Thymus (tissue), 11 donors: ENCODE results near the gene PLXNB2. TPM values are rescaled to one million over a fixed set of nuclear protein-coding genes. Genes with fewer than 3 reads are reported as not detected.

ENCODE experiments used
- DNase-seq, 9 donors: peaks; one replicate each; pipeline ENCODE4 v3.0.0-alpha.2; 2013; ENCODE audit warnings: low spot score in 9 of 9, low read depth in 6 of 9, missing footprints in 1 of 9
- H3K27ac ChIP-seq, 2 donors: one replicate each; pipeline ENCODE4 v1.5.1; 2013; ENCODE audit warnings: control low read depth in 1 of 2, low read depth in 1 of 2, low read length in 1 of 2, mild to moderate bottlenecking in 1 of 2, moderate library complexity in 1 of 2
- H3K27me3 ChIP-seq, 2 donors: one replicate each; pipeline ENCODE4 v1.5.1; 2013; ENCODE audit warnings: low read length in 1 of 2; ENCODE audit not compliant: control insufficient read depth in 2 of 2, insufficient read depth in 1 of 2
- H3K36me3 ChIP-seq, 2 donors: one replicate each; pipeline ENCODE4 v1.5.1; 2013; ENCODE audit warnings: low read length in 1 of 2, mild to moderate bottlenecking in 1 of 2, moderate library complexity in 1 of 2; ENCODE audit not compliant: control insufficient read depth in 2 of 2, insufficient read depth in 2 of 2
- H3K4me1 ChIP-seq, 2 donors: one replicate each; pipeline ENCODE4 v1.5.1; 2013; ENCODE audit warnings: low read length in 2 of 2; ENCODE audit not compliant: control insufficient read depth in 2 of 2, insufficient read depth in 2 of 2
- H3K4me3 ChIP-seq, 2 donors: one replicate each; pipeline ENCODE4 v1.5.1; 2013; ENCODE audit warnings: low read length in 2 of 2, control low read depth in 1 of 2, mild to moderate bottlenecking in 1 of 2
- H3K9me3 ChIP-seq, 2 donors: one replicate each; pipeline ENCODE4 v1.5.1; 2013; ENCODE audit warnings: low read length in 1 of 2, mild to moderate bottlenecking in 1 of 2; ENCODE audit not compliant: control insufficient read depth in 2 of 2, insufficient read depth in 1 of 2
- WGBS: extraction: QIAGEN DNeasy Blood & Tissue Kit; methylation state at CpG from one replicate; pipeline ENCODE4 v1.1.7; 2013; 5-methylcytosine and 5-hydroxymethylcytosine counted together
- polyA plus RNA-seq: library from polyadenylated mRNA; stranded (reverse); fragments of 200-250 nt; gene quantifications from one replicate; pipeline ENCODE4 v1.2.3, GENCODE V29; 2013
- total RNA-seq: library from RNA; stranded (reverse); fragments of 120-200 nt; gene quantifications from one replicate; pipeline ENCODE4 v1.2.4, GENCODE V29; 2013
- donor health status: healthy.

PLXNB2 gene
- total and polyA plus RNA-seq, 2 donors: 13.1 to 53.2 TPM

DNA sequence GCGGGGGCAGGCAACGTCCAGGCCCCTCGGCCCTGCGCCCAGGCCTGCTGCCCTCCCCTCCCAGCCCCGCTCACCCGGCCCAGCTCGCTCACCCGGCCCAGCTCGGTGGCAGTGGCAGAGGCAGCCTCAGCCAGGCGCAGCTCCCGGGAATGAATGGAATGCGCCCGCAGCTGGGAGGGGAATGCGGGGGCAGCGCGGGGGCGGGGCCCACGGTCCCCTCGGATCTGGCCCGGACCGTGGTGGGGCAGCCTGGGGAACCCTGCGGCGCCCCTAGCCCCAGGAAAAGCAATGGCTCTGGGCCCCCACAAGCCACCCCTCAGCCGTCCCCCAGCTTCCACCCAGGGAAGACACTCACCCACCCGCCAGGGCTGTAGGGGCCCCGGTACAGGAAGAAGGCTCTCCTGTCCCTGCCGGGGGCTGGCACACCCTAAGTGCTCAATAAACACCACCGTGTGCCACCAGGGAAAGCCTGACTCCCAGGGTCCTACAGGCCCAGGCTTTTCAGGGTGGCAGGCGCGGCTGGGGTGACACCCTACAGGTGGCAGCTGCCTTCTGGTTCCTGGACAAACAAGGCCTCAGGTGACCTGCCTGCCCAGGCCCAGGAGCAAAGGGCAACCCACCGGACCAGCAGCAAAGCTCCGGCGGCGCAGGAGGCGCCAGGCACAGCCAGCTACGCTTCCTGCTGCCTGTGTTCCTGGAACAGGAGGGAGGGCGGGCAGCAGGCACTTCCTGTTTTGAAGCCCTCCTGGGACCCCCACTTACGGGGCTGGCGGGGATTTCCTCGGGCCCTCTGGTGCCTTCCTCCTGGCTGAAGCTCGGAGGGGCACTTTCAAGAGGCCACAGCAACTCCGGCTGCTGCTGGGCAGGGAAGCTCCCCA is 13.8 kb downstream of the PLXNB2 start:
- H3K9me3 ChIP-seq: no peaks in the 10 kb centered on the region
- peaks cover 3 to 28% of the 10 kb centered on the region in 2 donors for H3K4me1 ChIP-seq
- H3K4me3 ChIP-seq: peak overlapping the region in 1 of 2 donors; percentile 0
- peaks cover 12 to 46% of the 10 kb centered on the region in 2 donors for H3K27me3 ChIP-seq
- no peak for DNase-seq
- WGBS: 18% methylated on average over 42 of the region's 42 CpGs
- H3K36me3 ChIP-seq: no peaks in the 10 kb centered on the region
- no peak overlapping the region for H3K27ac ChIP-seq

DNA sequence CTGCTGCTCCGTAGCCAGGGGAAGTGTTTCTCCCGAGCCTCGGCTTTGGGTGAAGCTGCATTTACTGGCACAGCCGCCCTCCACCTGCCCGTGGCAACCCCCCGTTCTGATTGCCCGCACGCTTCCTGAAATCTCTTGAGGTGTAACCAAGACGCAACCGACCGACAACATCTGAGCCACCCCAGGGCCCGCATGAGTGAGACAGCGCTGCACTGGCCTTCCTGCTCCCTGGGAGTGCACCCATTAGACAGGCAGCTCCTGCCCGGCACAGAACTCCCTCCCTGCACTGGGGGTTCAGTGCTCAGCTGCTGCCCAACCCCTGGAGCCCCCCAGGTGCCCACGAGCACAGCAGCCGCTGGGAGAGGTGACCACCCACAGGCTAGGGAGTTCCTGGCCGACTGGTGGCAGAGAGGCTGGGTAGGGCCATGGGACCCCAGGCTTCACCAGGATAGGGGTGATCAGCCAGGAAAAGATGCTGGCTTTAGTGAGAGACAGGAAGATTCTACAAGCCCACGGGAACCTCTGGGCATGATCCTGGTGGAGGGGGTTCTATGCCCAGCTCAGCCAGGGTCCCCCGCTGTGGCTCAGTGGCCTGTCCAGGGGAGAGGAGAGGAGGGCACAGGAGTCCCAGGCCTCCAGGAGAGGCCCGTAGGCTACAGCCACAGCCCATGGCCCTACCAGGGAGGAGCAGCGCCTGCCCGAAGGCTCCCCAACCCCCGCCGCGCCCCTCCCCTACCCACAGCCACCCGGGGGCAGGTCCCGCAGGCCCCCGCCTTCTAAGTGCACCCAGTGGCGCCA is 14.6 kb downstream of the PLXNB2 start:
- H3K4me1 ChIP-seq: peaks cover 3 to 28% of the 10 kb centered on the region in 2 donors
- 14% methylated on average over 29 of the region's 29 CpGs for WGBS
- peak in 1 of 9 donors; percentile 37 for DNase-seq

DNA sequence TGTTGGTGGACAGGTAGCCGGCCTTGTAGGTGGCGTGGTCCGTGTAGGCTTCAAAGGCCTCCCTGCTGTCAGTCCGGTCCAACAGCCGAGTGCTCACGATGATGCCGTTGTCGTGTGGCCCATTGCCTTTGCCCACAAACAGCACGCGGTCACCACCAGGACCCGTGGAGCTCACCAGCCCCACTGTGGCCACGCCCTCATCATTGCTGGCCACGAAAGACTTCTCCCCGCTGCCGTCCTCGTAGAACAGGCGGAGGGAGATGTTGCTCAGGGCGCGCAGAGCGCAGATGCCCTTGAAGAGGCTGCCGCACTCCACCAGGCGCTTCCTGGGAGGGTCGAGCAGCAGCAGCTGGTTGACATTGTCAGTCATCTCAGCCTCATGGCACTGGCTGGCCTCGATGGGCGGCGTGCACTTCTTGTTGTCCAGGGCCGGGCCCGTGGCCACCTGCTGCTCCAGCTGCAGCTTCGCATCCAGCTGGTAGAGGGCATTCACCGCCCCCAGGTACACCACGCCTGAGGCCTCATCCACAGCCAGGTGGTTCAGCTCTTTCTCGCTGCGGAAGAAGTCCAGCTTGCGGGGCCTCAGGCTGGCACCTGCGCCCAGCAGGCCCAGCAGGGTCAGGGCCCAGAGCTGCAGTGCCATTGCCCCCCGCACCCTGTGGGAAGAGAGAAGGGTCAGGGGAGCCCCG is 17.4 kb downstream of the PLXNB2 start:
- Histone ChIP-seq H3K4me3 (no peak overlapping the region), H3K27me3 (peaks cover 12 to 33% of the 10 kb centered on the region in 2 donors), H3K27ac (no peak overlapping the region), H3K9me3 (no peaks in the 10 kb centered on the region), H3K4me1 (peaks cover 3 to 28% of the 10 kb centered on the region in 2 donors), H3K36me3 (no peaks in the 10 kb centered on the region)
- 96% methylated on average over 37 of the region's 37 CpGs for WGBS
- DNase-seq: no peak

More for the DNA sequence above, 14.6 kb downstream of the PLXNB2 start:
- H3K36me3 ChIP-seq: no peaks in the 10 kb centered on the region
- no peak overlapping the region for H3K27ac ChIP-seq
- H3K4me3 ChIP-seq: no peak overlapping the region
- H3K9me3 ChIP-seq: no peaks in the 10 kb centered on the region
- peaks cover 12 to 38% of the 10 kb centered on the region in 2 donors for H3K27me3 ChIP-seq

DNA sequence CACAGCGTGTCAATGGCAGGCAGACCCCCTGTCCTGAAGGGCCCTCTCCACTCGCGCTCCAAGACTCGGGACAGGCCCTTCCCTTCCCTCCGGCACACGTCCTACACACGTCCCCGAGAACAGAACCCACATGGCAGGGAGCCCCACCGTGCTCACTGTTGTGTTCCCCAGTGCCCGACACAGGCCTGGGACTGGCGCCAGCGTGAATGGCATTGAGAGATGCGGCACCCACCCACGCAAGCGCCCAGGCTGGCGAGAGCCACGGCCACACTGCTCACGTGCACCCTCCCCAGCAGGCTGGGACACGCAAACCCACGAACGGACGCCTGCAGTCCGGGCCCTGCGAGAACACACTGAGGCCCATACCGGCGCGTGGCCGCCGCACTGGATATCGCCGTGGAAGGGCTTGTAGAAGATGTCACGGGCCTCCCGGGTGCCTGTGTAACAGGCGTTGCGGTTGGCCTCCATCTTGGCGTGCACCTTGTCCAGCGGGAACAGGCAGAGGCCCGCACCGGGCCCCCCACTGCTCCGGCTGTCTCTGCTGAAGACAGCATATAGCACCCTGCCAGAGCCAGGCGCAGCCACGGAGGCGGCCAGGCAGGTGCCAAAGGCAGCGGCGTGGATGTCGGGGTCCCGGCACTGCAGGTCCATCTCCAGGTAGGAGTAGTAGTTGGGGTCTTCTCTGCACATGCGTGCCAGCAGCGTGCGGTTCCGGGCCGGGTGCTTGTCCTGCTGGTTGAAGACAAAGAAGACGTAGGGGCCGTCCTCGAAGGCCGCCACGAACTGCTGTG is 18.1 kb downstream of the PLXNB2 start:
- DNase-seq: no peak
- H3K9me3 ChIP-seq: no peaks in the 10 kb centered on the region
- no peak overlapping the region for H3K27ac ChIP-seq
- 98% methylated on average over 57 of the region's 57 CpGs for WGBS
- peaks cover 7 to 28% of the 10 kb centered on the region in 2 donors for H3K27me3 ChIP-seq
- no peak overlapping the region for H3K4me3 ChIP-seq
- H3K36me3 ChIP-seq: no peaks in the 10 kb centered on the region
- peaks cover 3 to 25% of the 10 kb centered on the region in 2 donors for H3K4me1 ChIP-seq

DNA sequence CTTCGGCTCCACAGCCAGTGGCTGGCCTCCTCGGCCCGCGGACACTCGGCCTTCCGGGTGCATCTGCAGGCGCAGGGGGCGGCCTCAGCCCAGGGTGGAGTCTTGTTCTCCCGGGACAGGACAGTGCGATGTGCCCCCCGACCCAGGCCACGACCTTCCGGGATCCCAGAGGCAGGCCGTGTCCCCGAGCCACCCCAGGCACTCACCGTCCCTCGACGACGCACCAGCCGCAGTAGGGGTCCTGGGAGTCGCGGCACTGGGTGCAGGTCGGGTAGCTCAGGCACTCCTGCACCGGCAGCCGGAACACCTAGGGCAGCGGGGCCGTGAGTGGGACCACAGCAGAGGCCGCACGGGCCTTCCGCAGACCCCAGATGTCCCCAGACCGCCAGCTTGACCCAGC is 19.7 kb downstream of the PLXNB2 start:
- peaks cover 3 to 11% of the 10 kb centered on the region in 2 donors for H3K4me1 ChIP-seq
- peaks cover 0 to 12% of the 10 kb centered on the region in 2 donors for H3K27me3 ChIP-seq
- no peak overlapping the region for H3K4me3 ChIP-seq
- no peaks in the 10 kb centered on the region for H3K36me3 ChIP-seq
- 98% methylated on average over 31 of the region's 31 CpGs for WGBS
- no peak overlapping the region for H3K27ac ChIP-seq
- DNase-seq: no peak
- H3K9me3 ChIP-seq: no peaks in the 10 kb centered on the region

DNA sequence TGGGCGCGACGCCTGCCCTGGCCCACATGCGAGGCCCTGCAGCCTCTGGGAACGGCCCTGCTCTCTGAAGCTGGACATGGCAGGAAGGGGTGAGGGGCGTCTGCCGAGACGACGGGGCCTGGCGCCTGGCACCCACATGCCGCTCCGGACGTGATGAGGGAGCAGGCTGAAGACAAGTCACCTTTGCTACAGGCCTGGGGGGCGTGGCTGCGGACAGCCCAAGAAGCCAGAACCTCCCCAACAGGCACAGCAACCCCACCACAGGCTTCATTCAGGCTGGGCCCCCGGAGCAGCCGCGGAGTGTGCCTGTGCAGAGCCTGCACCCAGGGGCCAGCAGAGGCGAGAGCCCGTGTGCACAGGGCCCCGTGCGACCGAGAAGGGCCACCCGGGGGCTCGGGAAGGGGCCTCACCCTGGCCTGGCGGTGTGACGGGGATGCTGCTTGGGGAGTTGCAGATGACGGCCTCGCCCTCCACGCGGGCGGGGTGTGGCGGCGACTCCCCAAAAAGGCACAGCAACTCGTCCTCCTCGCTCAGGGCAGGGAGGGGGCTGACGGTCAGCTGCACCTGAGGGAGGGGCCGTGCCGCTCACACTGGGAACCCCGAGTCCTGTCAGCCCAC is 20.6 kb downstream of the PLXNB2 start:
- H3K9me3 ChIP-seq: no peaks in the 10 kb centered on the region
- H3K4me1 ChIP-seq: peaks cover 0 to 3% of the 10 kb centered on the region in 2 donors
- H3K27me3 ChIP-seq: peaks cover 0 to 5% of the 10 kb centered on the region in 2 donors
- WGBS: 97% methylated on average over 40 of the region's 40 CpGs
- DNase-seq: no peak
- no peak overlapping the region for H3K27ac ChIP-seq
- H3K36me3 ChIP-seq: no peaks in the 10 kb centered on the region
- no peak overlapping the region for H3K4me3 ChIP-seq

DNA sequence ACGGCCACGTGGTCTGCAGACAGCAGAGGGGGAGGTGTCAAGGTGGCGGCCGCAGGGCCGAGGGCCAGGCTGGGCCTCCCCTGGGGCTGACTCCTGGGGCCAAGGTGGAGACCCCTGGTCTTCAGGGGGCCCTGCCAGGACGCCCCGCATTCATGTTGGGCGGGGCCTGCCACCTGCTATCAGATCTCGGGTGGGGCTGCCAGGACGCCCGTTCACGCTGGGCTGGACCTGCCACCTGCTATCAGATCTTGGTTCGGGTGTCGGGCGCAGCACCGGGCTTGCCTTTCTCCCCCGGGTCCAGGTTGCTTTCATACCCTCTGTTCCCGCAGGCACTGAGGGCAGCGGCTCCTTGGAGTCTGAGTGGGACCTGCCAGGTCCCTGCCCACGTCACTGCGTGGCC is 21.2 kb downstream of the PLXNB2 start:
- H3K4me3 ChIP-seq: no peak overlapping the region
- H3K36me3 ChIP-seq: no peaks in the 10 kb centered on the region
- DNase-seq: no peak
- H3K27me3 ChIP-seq: no peaks in the 10 kb centered on the region
- 95% methylated on average over 21 of the region's 21 CpGs for WGBS
- no peaks in the 10 kb centered on the region for H3K9me3 ChIP-seq
- no peak overlapping the region for H3K27ac ChIP-seq
- no peaks in the 10 kb centered on the region for H3K4me1 ChIP-seq

DNA sequence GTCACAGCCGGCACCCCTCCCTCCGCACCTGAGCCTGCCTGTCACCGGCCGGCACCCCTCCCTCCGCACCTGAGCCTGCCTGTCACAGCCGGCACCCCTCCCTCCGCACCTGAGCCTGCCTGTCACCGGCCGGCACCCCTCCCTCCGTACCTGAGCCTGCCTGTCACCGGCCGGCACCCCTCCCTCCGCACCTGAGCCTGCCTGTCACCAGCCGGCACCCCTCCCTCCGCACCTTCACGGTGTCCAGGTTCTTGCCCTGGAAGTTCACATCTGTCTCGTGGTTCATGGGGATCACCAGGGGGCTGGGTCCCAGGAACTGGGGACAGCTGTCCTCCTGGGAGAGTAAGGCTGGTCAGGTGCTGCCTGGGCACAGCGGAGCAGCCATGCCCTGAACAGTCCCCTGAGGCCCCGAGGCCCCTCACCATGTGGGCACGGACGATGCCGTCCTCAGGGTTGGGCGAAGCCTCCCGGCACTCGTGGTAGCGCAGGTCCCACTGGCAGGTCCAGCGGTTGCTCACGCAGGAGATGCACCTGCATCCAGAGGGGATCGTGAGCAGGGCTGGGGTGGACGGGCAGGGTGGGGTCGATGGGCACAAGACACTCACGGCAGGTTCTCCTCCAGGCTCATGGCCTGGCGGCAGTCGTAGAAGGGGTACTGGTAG is 21.7 kb downstream of the PLXNB2 start:
- DNase-seq: no peak
- WGBS: 98% methylated on average over 29 of the region's 34 CpGs
- no peaks in the 10 kb centered on the region for H3K9me3 ChIP-seq
- H3K27ac ChIP-seq: no peak overlapping the region
- no peaks in the 10 kb centered on the region for H3K27me3 ChIP-seq
- H3K4me3 ChIP-seq: no peak overlapping the region
- H3K36me3 ChIP-seq: no peaks in the 10 kb centered on the region
- H3K4me1 ChIP-seq: no peaks in the 10 kb centered on the region
